ENCODE data around the gene GPR108. TPM values are rescaled to one million over a fixed set of nuclear protein-coding genes. Genes with fewer than 3 reads are reported as not detected.

GPR108 gene
- total RNA-seq, 2 experiments from 2014 or later: 63.2 to 88.3 TPM

- Histone ChIP-seq H3K9me2 (ENCODE audit: insufficient read depth, low read length) (no peaks in the 10 kb centered on the region), H3K4me1 (ENCODE audit: insufficient read depth, low read length, poor library complexity, severe bottlenecking) (peaks cover 12% of the 10 kb centered on the region), H3K27ac (ENCODE audit: low read depth, low read length, poor library complexity, severe bottlenecking) (no peak overlapping the region), H3K36me3 (ENCODE audit: insufficient read depth, low read length) (peaks cover 36% of the 10 kb centered on the region), H3K79me2 (ENCODE audit: insufficient read depth, low read depth, low read length) (no peaks in the 10 kb centered on the region), H4K20me1 (ENCODE audit: insufficient read depth, low read length) (no peaks in the 10 kb centered on the region), H3K4me2 (ENCODE audit: low read length) (no peak overlapping the region), H2AFZ (ENCODE audit: low read length) (no peak overlapping the region), H3K4me3 (ENCODE audit: low read depth, low read length, poor library complexity, severe bottlenecking) (no peak overlapping the region), H3K9me3 (ENCODE audit: low read length) (no peaks in the 10 kb centered on the region)
- DNase-seq (ENCODE audit: low spot score): no peak
- intact Hi-C loops (cut with micrococcal nuclease; ENCODE audit: unreplicated experiment): no loop called here
- ChIA-PET CTCF (ENCODE audit: unreplicated experiment) (no interaction called here), POLR2A (no interaction called here)
- no TSS peak for BruUV-seq (replicated peaks)
- TF ChIP-seq CTCF (conservative IDR thresholded peaks at IDR 0.05; ENCODE audit: low read length) (no peak), EZH2phosphoT487 (IDR thresholded peaks at IDR 0.05; ENCODE audit: borderline replicate concordance, low read depth, low read length) (no peak)
Measured at GRCh38 chr19:6745965-6746364, 8.6 kb upstream of the GPR108 start.

GRCh38 chr19:6744381-6745301 lies 7.3 kb upstream of the GPR108 start:
- Histone ChIP-seq H3K4me1 (ENCODE audit: insufficient read depth, low read length, poor library complexity, severe bottlenecking) (peaks cover 25% of the 10 kb centered on the region), H3K79me2 (ENCODE audit: insufficient read depth, low read depth, low read length) (no peaks in the 10 kb centered on the region), H3K4me2 (ENCODE audit: low read length) (no peak overlapping the region), H3K4me3 (ENCODE audit: low read depth, low read length, poor library complexity, severe bottlenecking) (no peak overlapping the region), H4K20me1 (ENCODE audit: insufficient read depth, low read length) (no peaks in the 10 kb centered on the region), H3K27ac (ENCODE audit: low read depth, low read length, poor library complexity, severe bottlenecking) (no peak overlapping the region), H3K36me3 (ENCODE audit: insufficient read depth, low read length) (peaks cover 26% of the 10 kb centered on the region), H2AFZ (ENCODE audit: low read length) (no peak overlapping the region), H3K9me3 (ENCODE audit: low read length) (no peaks in the 10 kb centered on the region), H3K9me2 (ENCODE audit: insufficient read depth, low read length) (no peaks in the 10 kb centered on the region)
- DNase-seq (ENCODE audit: low spot score): no peak
- no TSS peak for BruUV-seq (replicated peaks)
- POLR2A ChIA-PET: interaction anchor here (0.5 kb wide), 1 partner anchor 119 kb away, joined by 3 read pairs; no protein-coding TSS in a partner anchor
- intact Hi-C loops (cut with micrococcal nuclease; ENCODE audit: unreplicated experiment): no loop called here
- CTCF ChIA-PET (ENCODE audit: unreplicated experiment): no interaction called here
- TF ChIP-seq CTCF (conservative IDR thresholded peaks at IDR 0.05; ENCODE audit: low read length) (no peak), EZH2phosphoT487 (IDR thresholded peaks at IDR 0.05; ENCODE audit: borderline replicate concordance, low read depth, low read length) (no peak)
